HTR-8/SVneo (cell line): Measurements from ENCODE around the gene KIAA0825.
"Not testable (repeated sequence)": the region's sequence is repeated elsewhere in the genome, so short reads cannot be mapped to it uniquely, and the experiment has no call there.

Experiments
- DNase-seq: peaks from one replicate; pipeline ENCODE4 v3.0.0; 2011; ENCODE audit warnings: low spot score, mixed read lengths; ENCODE audit not compliant: insufficient read length
- FAIRE-seq: peaks from 2 replicates; lab custom pipeline; 2011; peaks lifted over from hg19 to GRCh38; lab: Jason Lieb, UNC

The KIAA0825 gene

DNA sequence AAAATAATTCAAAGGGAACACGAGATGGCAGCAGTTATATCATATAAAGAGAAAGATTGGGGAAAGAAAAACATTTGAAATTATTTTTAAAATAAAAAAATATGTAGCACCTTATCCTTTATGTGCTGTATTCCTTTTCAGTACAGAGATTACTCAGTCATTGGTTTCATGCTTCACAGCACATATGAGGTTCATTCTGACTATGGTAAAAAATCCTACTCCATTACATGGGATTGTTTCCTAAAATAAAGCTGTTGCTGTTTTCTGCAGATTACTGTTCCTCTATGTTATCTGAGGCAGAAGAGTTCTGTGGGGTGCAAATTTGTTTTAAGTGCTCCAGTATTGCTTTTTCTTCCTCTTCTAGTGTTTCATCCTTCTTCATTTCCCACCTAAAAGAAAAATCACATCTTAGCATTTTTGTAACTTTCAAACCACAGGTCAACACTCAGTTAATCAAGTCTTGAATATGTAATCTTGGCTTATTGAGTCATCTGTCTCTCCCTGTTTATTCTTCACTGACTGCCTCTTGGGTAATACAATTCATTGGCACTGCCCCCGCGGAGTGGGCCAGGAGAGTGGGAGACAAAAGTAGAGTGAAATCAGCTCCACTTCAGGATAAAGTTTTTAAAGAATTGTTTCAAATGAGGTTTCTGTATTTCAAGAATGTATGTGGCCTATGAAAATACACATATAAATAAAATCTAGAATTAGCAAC lies 464.5 kb downstream of the KIAA0825 start:
- DNase-seq (no peak), FAIRE-seq (no peak)

DNA sequence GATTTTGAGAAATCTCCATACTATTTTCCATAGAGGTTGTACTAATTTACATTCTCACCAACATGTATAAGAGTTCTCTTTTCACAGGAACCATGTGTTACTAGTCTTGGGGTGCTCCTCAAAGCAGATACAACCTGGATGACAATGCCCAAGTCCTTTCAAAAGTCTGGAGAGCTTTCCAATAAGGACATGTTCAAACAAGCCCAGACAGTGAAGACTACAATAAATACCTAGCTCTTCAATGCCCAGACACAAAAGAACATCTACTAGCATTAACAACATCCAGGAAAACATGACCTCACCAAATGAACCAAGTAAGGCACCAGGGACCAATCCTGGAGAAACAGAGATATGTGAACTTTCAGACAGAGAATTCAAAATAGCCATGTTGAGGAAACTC lies 474.8 kb downstream of the KIAA0825 start:
- DNase-seq, FAIRE-seq: not testable (repeated sequence)

DNA sequence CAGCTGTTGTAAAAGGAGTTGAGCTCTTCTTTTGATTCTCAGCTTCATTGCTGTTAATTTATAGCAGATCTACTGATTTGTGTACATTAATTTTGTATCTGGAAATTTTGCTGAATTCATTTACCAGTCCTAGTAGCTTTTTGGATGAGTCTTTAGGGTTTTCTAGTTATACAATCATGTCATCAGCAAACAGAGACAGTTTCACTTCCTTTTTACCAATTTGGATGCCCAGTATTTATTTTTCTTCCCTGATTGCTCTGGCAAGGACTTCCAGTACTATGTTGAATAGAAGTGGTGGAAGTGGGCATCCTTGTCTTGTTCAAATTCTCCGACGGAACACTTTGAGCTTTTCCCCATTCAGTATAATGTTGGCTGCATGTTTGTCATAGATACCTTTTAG lies 478.1 kb downstream of the KIAA0825 start:
- FAIRE-seq (no peak), DNase-seq (no peak)

DNA sequence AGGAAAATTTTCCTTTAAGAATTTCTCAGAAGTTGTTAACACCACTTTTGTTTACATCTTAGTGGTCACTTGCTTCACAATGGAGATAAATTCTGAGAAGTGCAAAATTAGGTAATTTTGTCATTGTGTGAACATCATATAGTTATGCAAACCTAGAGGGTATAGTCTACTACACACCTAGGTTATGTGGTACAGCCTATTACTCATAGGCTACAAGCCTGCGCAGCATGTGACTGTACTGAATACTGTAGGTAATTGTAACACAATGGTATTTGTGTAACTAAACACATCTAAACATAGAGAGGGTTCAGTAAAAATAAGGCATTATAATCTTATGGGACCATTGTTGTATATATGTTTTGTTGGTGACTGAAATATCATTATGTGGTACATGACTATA lies 488.3 kb downstream of the KIAA0825 start:
- no peak for DNase-seq
- FAIRE-seq, result no peak

DNA sequence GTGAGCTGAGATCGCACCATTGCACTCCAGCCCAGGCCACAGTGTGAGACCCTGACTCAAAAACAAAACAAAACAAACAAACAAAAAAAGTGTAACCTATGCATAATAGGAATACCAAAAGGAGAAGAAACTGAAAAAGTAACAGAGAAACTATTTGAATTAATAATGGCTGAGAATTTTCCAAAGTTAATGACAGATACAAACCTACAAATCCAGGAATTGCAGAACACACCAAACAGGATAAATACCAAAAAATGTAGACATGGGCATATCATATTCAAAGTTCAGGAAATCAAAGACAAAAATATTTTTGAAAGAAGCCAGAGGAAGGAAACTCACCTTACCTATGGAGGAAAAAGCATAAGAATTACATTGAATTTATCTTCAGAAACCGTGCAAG lies 493.3 kb downstream of the KIAA0825 start:
- FAIRE-seq (no peak), DNase-seq (no peak)

DNA sequence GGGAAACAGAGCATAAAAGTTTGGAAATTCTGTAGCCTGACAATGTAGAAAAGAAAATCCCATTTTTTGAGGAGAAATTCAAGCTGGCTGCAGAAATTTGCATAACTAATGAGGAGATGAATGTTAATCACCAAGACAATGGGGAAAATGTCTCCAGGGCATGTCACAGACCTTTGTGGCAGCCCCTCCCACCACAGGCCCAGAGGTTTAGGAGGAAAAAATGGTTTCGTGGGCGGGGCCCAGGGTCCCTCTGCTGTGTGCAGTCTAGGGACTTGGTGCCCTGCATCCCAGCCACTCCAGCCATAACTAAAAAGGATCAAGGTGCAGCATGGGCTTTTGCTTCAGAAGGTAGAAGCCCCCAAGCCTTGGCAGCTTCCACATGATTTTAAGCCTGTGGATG lies 502.1 kb downstream of the KIAA0825 start:
- not testable (repeated sequence) for FAIRE-seq, DNase-seq

DNA sequence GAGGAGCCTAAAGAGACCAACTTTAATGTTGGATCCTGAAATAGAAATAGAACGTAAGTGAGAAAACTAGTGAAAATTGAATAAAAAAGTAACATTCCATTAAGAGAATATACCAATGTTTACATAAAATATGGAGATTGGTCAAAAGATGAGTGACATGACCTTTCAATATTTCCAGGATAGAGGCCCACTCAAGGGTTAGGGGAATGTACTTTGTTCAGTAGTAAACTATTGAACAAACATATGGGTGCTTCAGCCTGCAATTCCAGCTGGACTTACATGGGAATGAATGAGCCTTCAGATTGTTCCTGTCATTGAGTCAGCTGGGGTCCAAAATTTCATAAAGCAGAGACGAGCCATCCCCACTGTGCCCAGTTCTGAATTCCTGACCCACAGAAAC lies 505.3 kb downstream of the KIAA0825 start:
- FAIRE-seq (no peak), DNase-seq (no peak)

DNA sequence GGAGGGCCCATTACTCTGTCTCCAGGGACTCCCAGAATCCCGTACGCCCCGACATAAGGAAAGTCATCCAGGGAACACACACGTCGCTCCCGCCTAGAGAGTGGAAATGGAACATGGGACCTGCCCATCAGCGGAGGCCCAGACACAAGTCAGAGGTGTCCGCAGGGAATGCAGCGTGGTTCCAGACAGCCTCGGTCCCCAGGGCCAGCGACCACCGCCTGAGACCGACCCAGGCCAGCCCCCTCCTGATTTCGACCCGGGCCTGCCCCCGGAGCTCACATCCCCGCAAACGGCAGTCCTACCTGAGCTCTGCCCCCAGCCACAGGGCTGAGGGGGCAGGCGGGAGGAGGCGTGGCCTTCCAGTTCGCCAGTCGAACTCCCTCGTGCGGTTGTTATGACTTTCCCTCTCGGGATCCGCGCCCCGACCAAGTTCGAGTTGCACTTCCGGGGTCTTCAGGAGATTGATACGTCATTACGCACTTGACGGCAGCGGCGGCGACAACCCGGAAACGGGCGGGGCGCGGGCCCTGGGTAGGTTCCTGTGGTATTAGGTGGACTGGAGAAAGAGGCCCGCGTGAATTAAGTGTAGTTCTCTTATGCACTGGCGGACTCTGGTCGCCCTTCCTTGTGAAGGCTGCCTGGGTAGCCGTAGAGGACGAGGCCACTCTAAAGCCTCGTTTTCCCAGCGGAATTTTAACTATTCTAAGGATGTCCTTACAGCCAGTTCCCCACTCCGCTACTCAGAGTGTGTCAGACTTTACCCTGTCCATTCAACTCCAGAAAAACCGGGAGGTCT lies 507.0 kb downstream of the KIAA0825 start:
- DNase-seq, result peak; percentile 91
- FAIRE-seq, result peak; percentile 97

DNA sequence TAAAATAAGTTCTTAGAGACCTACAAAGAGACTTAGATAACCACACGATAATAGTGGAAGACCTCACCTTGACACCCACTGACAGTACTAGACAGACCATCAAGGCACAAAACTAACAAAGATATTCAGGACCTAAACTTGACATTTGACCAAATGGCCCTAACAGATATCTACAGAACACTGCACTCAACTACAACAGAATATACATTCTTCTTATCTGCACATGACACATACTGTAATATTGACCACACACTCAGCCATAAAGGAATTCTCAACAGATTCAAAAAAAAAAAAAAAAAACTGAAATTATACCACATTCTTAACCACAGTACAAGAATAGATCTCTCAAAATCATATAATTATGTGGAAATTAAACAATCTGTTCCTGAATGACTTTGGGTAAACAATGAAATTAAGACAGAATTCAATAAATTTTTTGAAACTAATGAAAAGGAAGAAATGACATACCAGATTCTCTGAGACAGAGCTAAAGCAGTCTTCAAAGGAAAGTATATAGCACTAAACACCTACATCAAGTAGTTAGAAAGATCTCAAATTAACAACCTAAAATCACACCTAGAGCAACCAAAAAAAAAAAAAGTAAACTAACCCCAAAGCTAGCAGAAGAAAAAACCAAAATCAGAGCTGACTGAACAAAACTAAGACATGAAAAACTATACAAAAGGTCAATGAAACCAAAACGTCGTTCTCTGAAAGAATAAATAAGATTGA lies 514.7 kb downstream of the KIAA0825 start:
- DNase-seq, result no peak
- FAIRE-seq, result no peak
